MCF 10A (cell line): ENCODE measurements around the gene ABCB8. TPM values are rescaled to one million over a fixed set of nuclear protein-coding genes. Genes with fewer than 3 reads are reported as not detected.

Source experiments
- BruUV-seq: library from RNA; stranded (reverse); fragments of 400-500 nt; replicated peaks from 2 replicates; lab custom pipeline; 2021; lab: Mats Ljungman, UMichigan
- CTCF ChIA-PET: fragments of 300-600 bp; sonication (Branson Sonifier 250); formaldehyde crosslinking; extraction: SDS; loops from one replicate; lab custom pipeline; 2021; ENCODE audit warnings: antibody characterized with exemption, inconsistent platforms; lab: Yijun Ruan, JAX
- POLR2A ChIA-PET: fragments of 300-600, 350-650 bp; sonication (Branson Sonifier 250); formaldehyde crosslinking; extraction: SDS; loops from one replicate; lab custom pipeline; 2020; ENCODE audit warnings: antibody characterized with exemption, inconsistent platforms; lab: Yijun Ruan, JAX
- DNase-seq: peaks from one replicate; pipeline ENCODE4 v3.0.0-alpha.2; 2018; ENCODE audit not compliant: unreplicated experiment
- H3K27ac Mint-ChIP-seq: one replicate; pipeline ENCODE4 v1.8.0; 2022; ENCODE audit warnings: mild to moderate bottlenecking, low read depth, mixed read lengths; ENCODE audit not compliant: unreplicated experiment
- H3K27me3 Mint-ChIP-seq: one replicate; pipeline ENCODE4 v1.8.0; 2022; ENCODE audit warnings: mixed read lengths; ENCODE audit not compliant: insufficient read depth, unreplicated experiment
- H3K36me3 Mint-ChIP-seq: one replicate; pipeline ENCODE4 v1.8.0; 2022; ENCODE audit warnings: mild to moderate bottlenecking, moderate library complexity, mixed read lengths; ENCODE audit not compliant: insufficient read depth, unreplicated experiment
- H3K4me1 Mint-ChIP-seq: one replicate; pipeline ENCODE4 v1.8.0; 2022; ENCODE audit warnings: mixed read lengths; ENCODE audit not compliant: insufficient read depth, unreplicated experiment
- H3K4me3 Mint-ChIP-seq: one replicate; pipeline ENCODE4 v1.8.0; 2022; ENCODE audit warnings: mild to moderate bottlenecking, moderate library complexity, mixed read lengths; ENCODE audit not compliant: unreplicated experiment
- H3K9me3 Mint-ChIP-seq: one replicate; pipeline ENCODE4 v1.8.0; 2022; ENCODE audit warnings: mixed read lengths; ENCODE audit not compliant: unreplicated experiment
- intact Hi-C: fragments of 100-400 bp; cut with micrococcal nuclease; formaldehyde crosslinking; loops from 2 replicates; pipeline ENCODE4 v1.14.1; 2022
- total RNA-seq: library from RNA; stranded (reverse); gene quantifications from 2 replicates; pipeline ENCODE4 v1.2.3, GENCODE V29; 2022
- TF ChIP-seq, protein P1 (sequence below): fragments of 200-600 bp; IDR thresholded peaks from one replicate; pipeline ENCODE4 v1.8.0; 2022; ENCODE audit warnings: antibody characterized with exemption, mild to moderate bottlenecking; ENCODE audit not compliant: unreplicated experiment

The ABCB8 gene
- total RNA-seq, 1 experiment from 2014 or later: 73.4 TPM

DNA sequence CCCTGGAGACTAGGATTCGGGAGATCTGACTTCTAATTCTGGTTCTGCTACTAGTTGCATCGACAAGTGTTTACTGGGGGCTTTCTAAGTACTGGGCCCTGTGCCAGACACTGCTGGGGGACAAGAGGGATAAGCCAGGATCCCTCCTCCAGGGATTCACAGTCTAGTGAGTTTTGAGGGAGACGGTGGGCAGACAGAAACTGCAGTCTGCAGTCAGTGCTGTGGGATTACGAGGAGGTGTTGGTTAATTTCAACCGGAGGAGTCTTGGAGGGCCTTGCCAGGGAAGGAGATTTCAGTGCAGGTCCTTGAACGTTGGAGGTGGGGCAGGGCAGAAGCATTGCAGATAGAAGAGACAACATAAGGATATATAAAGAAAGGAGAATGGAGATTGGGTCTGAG, 46.6 kb upstream of the ABCB8 start:
- POLR2A ChIA-PET: no interaction called here
- peaks cover 66% of the 10 kb centered on the region for H3K27me3 Mint-ChIP-seq
- intact Hi-C loops: no loop called here
- DNase-seq: no peak
- CTCF ChIA-PET: no interaction called here
- no peaks in the 10 kb centered on the region for H3K9me3 Mint-ChIP-seq
- no peaks in the 10 kb centered on the region for H3K36me3 Mint-ChIP-seq
- H3K4me3 Mint-ChIP-seq: no peak overlapping the region
- no peak overlapping the region for H3K27ac Mint-ChIP-seq
- no TSS peak for BruUV-seq
- TF ChIP-seq, protein P1, sequence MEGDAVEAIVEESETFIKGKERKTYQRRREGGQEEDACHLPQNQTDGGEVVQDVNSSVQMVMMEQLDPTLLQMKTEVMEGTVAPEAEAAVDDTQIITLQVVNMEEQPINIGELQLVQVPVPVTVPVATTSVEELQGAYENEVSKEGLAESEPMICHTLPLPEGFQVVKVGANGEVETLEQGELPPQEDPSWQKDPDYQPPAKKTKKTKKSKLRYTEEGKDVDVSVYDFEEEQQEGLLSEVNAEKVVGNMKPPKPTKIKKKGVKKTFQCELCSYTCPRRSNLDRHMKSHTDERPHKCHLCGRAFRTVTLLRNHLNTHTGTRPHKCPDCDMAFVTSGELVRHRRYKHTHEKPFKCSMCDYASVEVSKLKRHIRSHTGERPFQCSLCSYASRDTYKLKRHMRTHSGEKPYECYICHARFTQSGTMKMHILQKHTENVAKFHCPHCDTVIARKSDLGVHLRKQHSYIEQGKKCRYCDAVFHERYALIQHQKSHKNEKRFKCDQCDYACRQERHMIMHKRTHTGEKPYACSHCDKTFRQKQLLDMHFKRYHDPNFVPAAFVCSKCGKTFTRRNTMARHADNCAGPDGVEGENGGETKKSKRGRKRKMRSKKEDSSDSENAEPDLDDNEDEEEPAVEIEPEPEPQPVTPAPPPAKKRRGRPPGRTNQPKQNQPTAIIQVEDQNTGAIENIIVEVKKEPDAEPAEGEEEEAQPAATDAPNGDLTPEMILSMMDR: no peak
- H3K4me1 Mint-ChIP-seq: peaks cover 12% of the 10 kb centered on the region

DNA sequence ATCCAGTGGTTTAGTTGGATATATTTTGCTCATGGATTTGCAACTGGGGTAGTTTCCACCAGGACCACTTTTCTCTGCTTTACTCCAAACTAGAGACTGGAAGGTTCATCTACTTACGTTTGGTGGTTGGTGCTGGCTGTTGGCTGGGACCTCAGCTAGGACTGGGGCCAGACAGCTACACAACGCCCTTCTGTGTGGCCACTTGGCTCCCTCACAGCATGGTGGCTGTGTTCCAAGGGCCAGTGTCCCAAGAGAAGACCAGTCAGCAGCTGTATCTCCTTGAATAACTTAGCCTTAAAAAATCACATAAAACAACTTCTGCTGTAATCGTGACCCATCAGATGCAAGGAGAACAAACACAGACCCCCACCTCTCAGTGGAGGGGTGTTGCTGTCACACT, 45.9 kb upstream of the ABCB8 start:
- intact Hi-C loops: no loop called here
- no peak for DNase-seq
- POLR2A ChIA-PET: no interaction called here
- Mint-ChIP-seq H3K27me3 (peaks cover 59% of the 10 kb centered on the region), H3K4me1 (peaks cover 6% of the 10 kb centered on the region), H3K27ac (no peak overlapping the region), H3K36me3 (no peaks in the 10 kb centered on the region), H3K4me3 (no peak overlapping the region), H3K9me3 (no peaks in the 10 kb centered on the region)
- CTCF ChIA-PET: no interaction called here
- no TSS peak for BruUV-seq
- TF ChIP-seq, protein P1: no peak

DNA sequence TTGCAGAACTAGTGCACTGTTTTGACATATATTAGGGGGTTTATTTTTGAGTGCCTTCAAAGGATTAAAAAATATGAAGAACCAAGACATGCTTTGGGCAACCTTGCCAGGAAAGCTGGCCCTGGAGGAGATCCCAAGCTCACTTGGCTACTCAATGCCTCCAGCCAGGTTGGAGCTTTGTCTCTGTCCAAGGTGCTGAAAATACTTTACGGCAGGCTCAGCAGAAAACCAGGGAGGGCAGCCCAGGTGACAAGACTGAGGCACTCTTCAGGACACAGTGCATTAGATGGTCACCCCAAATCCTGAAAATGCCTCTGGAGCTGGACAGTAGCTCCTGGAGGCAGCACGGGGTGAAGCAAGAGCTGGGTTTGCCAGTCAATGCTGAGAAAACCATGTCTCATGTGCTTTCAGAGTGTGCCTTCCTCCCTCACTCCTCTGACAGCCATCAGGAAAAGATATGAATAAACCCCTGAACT, 44.3 kb upstream of the ABCB8 start:
- Mint-ChIP-seq H3K27ac (no peak overlapping the region), H3K36me3 (no peaks in the 10 kb centered on the region), H3K4me1 (peaks cover 8% of the 10 kb centered on the region), H3K4me3 (no peak overlapping the region), H3K9me3 (no peaks in the 10 kb centered on the region), H3K27me3 (peaks cover 56% of the 10 kb centered on the region)
- TF ChIP-seq, protein P1: no peak
- ChIA-PET POLR2A (interaction anchor here (0.8 to 1.3 kb wide), 3 partner anchors 21 to 102 kb away, joined by 3 read pairs; no protein-coding TSS in a partner anchor), CTCF (interaction anchor here (0.6 to 3.6 kb wide), 13 partner anchors 10 to 367 kb away, joined by 3 to 43 read pairs (median 5); no protein-coding TSS in a partner anchor)
- no TSS peak for BruUV-seq
- intact Hi-C loops: no loop called here
- peak; percentile 64 for DNase-seq

DNA sequence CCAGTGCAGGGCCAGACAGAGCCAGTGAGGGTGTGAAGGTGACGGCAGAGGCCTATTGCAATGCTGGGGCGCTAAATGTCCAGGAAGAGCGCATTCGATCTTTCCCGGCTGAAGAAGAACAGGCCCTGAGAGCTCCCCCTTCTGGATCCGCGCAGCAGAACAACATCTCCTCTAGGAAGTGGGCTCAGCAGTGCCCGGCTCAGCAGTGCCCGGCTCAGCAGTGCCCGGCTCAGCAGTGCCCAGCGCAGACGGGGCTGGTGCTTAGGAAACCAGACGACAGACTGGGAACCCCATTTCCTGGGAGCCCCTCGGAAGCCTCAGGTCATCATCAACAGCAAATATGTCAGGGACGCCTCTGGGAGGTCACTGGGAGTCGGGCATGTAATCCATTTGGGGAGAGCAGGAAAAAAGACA, 42.1 kb upstream of the ABCB8 start:
- H3K4me1 Mint-ChIP-seq: peaks cover 7% of the 10 kb centered on the region
- ChIA-PET POLR2A (interaction anchor here (0.6 to 1.1 kb wide), 2 partner anchors 10 to 42 kb away, joined by 3 read pairs; partner anchors contain the start of gene ABCB8), CTCF (interaction anchor here (0.5 to 3.6 kb wide), 27 partner anchors 8 to 256 kb away, joined by 3 to 43 read pairs (median 4); partner anchors contain the start of gene ABCB8)
- no peaks in the 10 kb centered on the region for H3K36me3 Mint-ChIP-seq
- peaks cover 14% of the 10 kb centered on the region for H3K9me3 Mint-ChIP-seq
- H3K4me3 Mint-ChIP-seq: no peak overlapping the region
- peaks cover 34% of the 10 kb centered on the region for H3K27me3 Mint-ChIP-seq
- intact Hi-C loops: loop anchor here (1.0 to 5.0 kb wide), 3 partner anchors 23 to 539 kb away; no protein-coding TSS in a partner anchor
- no peak overlapping the region for H3K27ac Mint-ChIP-seq
- TF ChIP-seq, protein P1: peak; percentile 62
- DNase-seq: peak; percentile 64
- no TSS peak for BruUV-seq
